ENCODE data around the gene CRHR2. TPM values are rescaled to one million over a fixed set of nuclear protein-coding genes. Genes with fewer than 3 reads are reported as not detected.

Gene CRHR2
- total RNA-seq, 2 experiments from 2014 or later: not detected

DNA sequence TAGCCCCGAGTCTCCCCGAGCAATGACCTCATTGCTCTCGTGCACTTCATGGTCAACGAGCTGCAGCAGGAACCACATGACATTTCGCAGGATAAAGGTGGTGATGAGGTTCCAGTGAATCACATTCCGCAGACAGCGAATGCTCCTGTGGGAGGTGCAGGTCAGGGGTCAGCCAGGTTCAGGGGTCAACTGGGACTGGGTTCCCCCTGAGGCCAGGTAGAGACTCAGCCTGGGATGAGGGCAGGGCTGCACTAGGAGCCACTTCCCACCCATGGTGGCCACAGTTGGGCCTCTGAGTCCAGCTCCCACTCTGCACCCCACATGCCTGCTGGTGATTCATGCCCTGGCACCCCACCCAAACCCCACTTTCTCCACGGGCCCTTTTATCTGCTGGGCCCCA lies 17.2 kb downstream of the CRHR2 start:
- H3K4me3 Mint-ChIP-seq: no peak overlapping the region
- no peak for ATAC-seq

DNA sequence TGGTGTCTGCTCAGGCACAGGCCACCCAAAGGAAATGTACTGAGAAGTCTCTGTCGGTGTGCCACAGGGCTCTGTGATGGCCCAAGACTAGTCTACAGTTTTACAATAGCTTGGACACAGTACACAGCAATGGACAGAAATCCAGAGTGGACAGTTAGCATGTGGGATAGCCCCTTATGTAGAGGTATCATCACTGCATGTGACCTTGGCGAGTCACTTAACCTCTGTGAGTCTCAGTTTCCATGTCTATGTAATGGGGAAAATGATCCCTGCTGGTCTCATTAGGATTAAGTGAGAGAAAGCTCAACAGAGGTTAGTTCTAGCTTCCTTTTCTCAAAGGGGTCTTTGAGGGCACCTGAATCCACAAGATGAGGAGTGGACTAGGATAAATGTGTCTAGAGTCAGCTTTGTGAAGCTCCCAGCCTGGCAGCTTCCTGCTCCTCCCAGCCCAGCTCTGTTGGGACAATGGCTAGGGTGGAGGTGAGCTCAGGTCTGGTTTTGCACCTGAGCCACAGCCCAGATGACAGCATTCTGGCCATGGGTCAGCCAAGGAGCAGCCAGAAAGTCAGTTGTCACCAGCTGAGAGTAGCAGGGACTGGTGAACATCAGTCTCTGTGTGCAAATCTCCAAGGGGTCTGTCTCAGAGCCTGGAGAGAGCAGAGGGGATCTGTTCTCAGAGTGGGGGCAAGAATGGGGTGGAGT lies 17.9 kb downstream of the CRHR2 start:
- Mint-ChIP-seq H3K27ac (no peak overlapping the region), H3K4me3 (no peak overlapping the region), H3K27me3 (no peaks in the 10 kb centered on the region), H3K36me3 (no peaks in the 10 kb centered on the region), H3K4me1 (no peaks in the 10 kb centered on the region), H3K9me3 (ENCODE audit: low read depth) (no peaks in the 10 kb centered on the region)
- CTCF ChIA-PET: interaction anchor here (1.2 kb wide), 1 partner anchor 18 kb away, joined by 3 read pairs; the partner anchor contains the start of gene CRHR2
- no peak for DNase-seq
- no peak for ATAC-seq

More for the DNA sequence above, 17.2 kb downstream of the CRHR2 start:
- Mint-ChIP-seq H3K27me3 (no peaks in the 10 kb centered on the region), H3K9me3 (ENCODE audit: low read depth) (no peaks in the 10 kb centered on the region), H3K27ac (no peak overlapping the region), H3K4me1 (no peaks in the 10 kb centered on the region), H3K36me3 (no peaks in the 10 kb centered on the region)
- CTCF ChIA-PET: no interaction called here
- DNase-seq: no peak

DNA sequence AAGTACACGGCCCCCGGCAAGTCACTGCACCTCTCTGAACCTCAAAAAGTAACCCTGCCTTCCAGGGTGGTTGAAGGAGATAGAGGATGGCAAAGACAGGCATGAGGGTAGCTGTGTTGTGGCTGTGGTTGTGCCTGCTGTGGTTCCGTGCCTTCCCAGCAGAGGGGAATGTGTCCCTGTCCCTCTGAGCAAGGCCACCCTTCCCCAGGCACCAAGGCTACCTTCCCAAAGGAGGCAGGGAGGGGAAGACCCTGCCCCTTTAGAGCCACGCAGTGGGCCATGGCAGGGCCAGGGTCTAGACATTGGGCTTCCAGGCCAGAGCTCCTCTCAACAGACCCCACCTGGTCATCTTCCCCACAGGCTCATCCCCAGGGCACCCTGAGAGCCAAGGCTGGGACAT lies 18.8 kb downstream of the CRHR2 start:
- no peaks in the 10 kb centered on the region for H3K4me1 Mint-ChIP-seq
- ATAC-seq: no peak
- H3K27me3 Mint-ChIP-seq: no peaks in the 10 kb centered on the region
- no peaks in the 10 kb centered on the region for H3K9me3 Mint-ChIP-seq (ENCODE audit: low read depth)
- H3K36me3 Mint-ChIP-seq: no peaks in the 10 kb centered on the region
- CTCF ChIA-PET: interaction anchor here (1.2 kb wide), 1 partner anchor 19 kb away, joined by 3 read pairs; the partner anchor contains the start of gene CRHR2
- H3K27ac Mint-ChIP-seq: no peak overlapping the region
- DNase-seq: no peak
- no peak overlapping the region for H3K4me3 Mint-ChIP-seq

- CTCF ChIA-PET: no interaction called here
- ATAC-seq (no peak), DNase-seq (no peak)
- no peaks in the 10 kb centered on the region for H3K4me1 Mint-ChIP-seq
- H3K9me3 Mint-ChIP-seq (ENCODE audit: low read depth): no peaks in the 10 kb centered on the region
- no peaks in the 10 kb centered on the region for H3K36me3 Mint-ChIP-seq
- no peak overlapping the region for H3K27ac Mint-ChIP-seq
- no peak overlapping the region for H3K4me3 Mint-ChIP-seq
- H3K27me3 Mint-ChIP-seq: no peaks in the 10 kb centered on the region
Observed at GRCh38 chr7:30662431-30662939, 19.8 kb downstream of the CRHR2 start.

DNA sequence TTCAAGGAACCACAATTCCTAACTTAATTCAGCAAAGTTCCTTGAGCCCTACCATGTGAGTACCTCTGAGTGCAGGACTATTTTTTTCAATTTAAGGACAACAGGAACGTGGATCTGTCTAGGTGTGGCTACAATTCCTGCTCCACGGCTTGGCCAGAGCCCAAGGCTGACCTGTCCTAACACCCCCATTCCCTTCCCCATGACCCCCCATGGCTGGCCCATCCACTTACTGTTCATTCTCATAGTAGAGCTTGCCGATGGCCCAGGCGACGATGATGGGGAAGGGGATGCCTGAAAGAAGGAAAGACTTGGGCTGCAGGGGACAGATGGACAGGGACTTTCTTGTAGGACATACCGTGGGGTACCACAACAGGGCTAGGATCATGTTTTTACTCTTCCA lies 20.3 kb downstream of the CRHR2 start:
- Mint-ChIP-seq H3K36me3 (no peaks in the 10 kb centered on the region), H3K4me1 (no peaks in the 10 kb centered on the region), H3K4me3 (no peak overlapping the region), H3K27me3 (no peaks in the 10 kb centered on the region), H3K27ac (no peak overlapping the region), H3K9me3 (ENCODE audit: low read depth) (no peaks in the 10 kb centered on the region)
- DNase-seq (no peak), ATAC-seq (no peak)
- CTCF ChIA-PET: interaction anchor here (0.7 kb wide), 1 partner anchor 78 kb away, joined by 3 read pairs; no protein-coding TSS in a partner anchor

DNA sequence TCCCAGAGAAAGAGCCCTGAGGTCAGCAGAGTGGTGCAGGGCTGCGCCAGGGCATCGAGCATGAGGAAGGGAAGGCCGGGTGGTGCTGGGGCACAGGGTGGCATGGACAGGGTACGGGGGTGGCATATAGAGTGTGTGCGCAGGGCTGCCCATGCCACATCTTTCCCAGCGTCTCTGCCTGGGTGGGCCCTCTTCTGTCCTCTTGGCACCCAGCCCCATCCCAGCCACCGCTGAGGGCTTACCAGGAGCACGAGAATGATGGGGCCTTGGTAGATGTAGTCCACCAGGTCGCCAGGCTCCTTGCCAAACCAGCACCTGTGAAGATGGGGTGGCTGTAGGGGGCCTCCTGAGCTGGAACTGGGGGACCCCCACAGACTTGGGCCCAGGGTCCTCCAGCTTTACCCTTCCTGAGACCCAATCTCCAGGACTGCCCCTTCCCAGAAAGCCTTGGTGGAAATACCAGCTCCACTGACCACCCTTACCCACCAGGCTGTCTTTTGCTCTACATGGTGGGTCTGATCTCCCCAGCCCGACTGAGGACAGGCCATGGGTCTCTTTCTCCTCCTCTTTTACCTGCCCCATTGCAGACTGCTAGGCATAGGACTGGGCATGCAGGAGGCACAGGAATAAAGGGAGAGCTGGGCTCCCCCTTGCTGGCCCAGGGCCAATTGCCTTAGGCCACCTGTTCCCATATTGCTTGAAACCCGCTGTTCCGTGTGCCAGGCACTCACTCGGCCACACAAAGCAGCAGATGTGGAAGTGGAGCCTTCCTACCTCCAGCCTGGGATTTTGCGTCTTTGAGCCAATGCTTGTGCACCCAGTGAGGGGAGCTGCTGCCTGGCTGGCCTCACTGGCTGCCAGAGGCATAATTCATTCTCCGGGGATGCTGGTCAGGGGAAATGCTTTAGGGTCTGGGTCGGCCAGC lies 21.7 kb downstream of the CRHR2 start:
- Mint-ChIP-seq H3K36me3 (no peaks in the 10 kb centered on the region), H3K4me3 (no peak overlapping the region), H3K4me1 (no peaks in the 10 kb centered on the region), H3K9me3 (ENCODE audit: low read depth) (no peaks in the 10 kb centered on the region), H3K27ac (no peak overlapping the region), H3K27me3 (no peaks in the 10 kb centered on the region)
- CTCF ChIA-PET: no interaction called here
- DNase-seq (no peak), ATAC-seq (no peak)

GRCh38 chr7:30659312-30659711 lies 22.9 kb downstream of the CRHR2 start:
- no peaks in the 10 kb centered on the region for H3K4me1 Mint-ChIP-seq
- no peaks in the 10 kb centered on the region for H3K27me3 Mint-ChIP-seq
- CTCF ChIA-PET: no interaction called here
- DNase-seq (no peak), ATAC-seq (no peak)
- H3K36me3 Mint-ChIP-seq: no peaks in the 10 kb centered on the region
- no peaks in the 10 kb centered on the region for H3K9me3 Mint-ChIP-seq (ENCODE audit: low read depth)
- no peak overlapping the region for H3K4me3 Mint-ChIP-seq
- no peak overlapping the region for H3K27ac Mint-ChIP-seq

DNA sequence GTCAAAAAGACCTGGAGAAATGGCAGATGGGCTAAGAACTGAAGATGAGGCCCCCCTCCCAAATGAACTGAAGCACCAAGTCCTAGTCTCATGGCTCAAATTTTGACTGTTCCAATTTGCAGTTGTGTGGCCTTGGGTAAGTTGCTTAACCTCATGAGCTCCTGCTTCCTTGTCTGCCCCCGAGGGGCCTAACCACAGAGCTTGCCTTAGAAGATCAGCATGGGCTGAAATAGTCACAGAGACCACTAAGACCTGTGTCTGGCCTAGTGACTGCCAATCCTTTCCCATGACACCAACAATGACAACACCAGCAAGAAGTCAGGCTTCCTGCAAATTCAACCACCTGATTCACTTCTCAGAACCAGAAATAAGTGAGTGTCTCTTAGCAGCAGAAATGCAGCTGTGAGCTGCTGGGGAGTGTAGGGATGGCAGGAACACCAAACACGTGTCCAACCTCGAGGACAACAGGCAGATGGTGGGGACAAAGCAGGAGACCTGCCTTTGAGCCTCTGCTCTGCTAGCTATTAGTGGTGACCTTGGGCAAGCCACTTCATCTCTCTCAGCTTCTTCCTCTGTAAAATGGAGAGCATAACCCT lies 23.7 kb downstream of the CRHR2 start:
- Mint-ChIP-seq H3K9me3 (ENCODE audit: low read depth) (no peaks in the 10 kb centered on the region), H3K4me1 (no peaks in the 10 kb centered on the region), H3K27me3 (no peaks in the 10 kb centered on the region), H3K4me3 (no peak overlapping the region), H3K27ac (no peak overlapping the region), H3K36me3 (no peaks in the 10 kb centered on the region)
- ATAC-seq: no peak
- CTCF ChIA-PET: interaction anchor here (0.9 kb wide), 1 partner anchor 25 kb away, joined by 3 read pairs; no protein-coding TSS in a partner anchor
- DNase-seq: no peak

DNA sequence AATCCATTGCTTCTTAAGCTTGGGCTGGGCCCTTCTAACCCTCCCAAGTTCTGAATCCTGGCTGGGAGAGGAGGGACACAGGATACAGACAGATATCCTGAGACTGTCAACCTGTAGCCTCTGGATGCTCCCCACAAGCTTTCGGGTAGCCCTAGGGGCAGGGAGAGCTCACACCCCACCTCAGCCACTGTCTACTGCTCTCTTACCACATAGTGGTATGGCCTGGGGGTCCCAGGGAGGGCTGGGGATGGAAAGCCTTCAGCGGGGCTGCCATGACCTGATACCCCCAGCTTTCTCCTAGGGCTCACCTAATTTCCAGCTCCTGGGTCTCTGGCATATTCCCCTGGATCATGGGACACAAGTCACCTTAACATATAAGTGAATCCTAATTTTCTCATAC lies 25.1 kb downstream of the CRHR2 start:
- H3K4me1 Mint-ChIP-seq: no peaks in the 10 kb centered on the region
- CTCF ChIA-PET: no interaction called here
- ATAC-seq (no peak), DNase-seq (no peak)
- no peaks in the 10 kb centered on the region for H3K36me3 Mint-ChIP-seq
- no peak overlapping the region for H3K4me3 Mint-ChIP-seq
- no peak overlapping the region for H3K27ac Mint-ChIP-seq
- H3K9me3 Mint-ChIP-seq (ENCODE audit: low read depth): no peaks in the 10 kb centered on the region
- no peaks in the 10 kb centered on the region for H3K27me3 Mint-ChIP-seq

GRCh38 chr7:30656006-30656957 lies 26.0 kb downstream of the CRHR2 start:
- no peaks in the 10 kb centered on the region for H3K9me3 Mint-ChIP-seq (ENCODE audit: low read depth)
- DNase-seq (no peak), ATAC-seq (no peak)
- no peaks in the 10 kb centered on the region for H3K36me3 Mint-ChIP-seq
- CTCF ChIA-PET: interaction anchor here (1.1 kb wide), 1 partner anchor 83 kb away, joined by 3 read pairs; no protein-coding TSS in a partner anchor
- H3K4me3 Mint-ChIP-seq: no peak overlapping the region
- no peaks in the 10 kb centered on the region for H3K4me1 Mint-ChIP-seq
- no peak overlapping the region for H3K27ac Mint-ChIP-seq
- no peaks in the 10 kb centered on the region for H3K27me3 Mint-ChIP-seq

GRCh38 chr7:30655096-30655970 lies 26.9 kb downstream of the CRHR2 start:
- Mint-ChIP-seq H3K27me3 (no peaks in the 10 kb centered on the region), H3K4me3 (no peak overlapping the region), H3K4me1 (no peaks in the 10 kb centered on the region), H3K9me3 (ENCODE audit: low read depth) (no peaks in the 10 kb centered on the region), H3K36me3 (no peaks in the 10 kb centered on the region), H3K27ac (no peak overlapping the region)
- no peak for DNase-seq
- CTCF ChIA-PET: interaction anchor here (1.1 kb wide), 1 partner anchor 84 kb away, joined by 3 read pairs; no protein-coding TSS in a partner anchor
- no peak for ATAC-seq

Data from activated CD8-positive, alpha-beta memory T cell treated with anti-CD3 and anti-CD28 coated beads, Interleukin-2, amount 10 ng/mL, durations not matched to agents 7 days and 5 days (primary cell).